HG02678 (cell line): ENCODE measurements around the gene MAOB.

Experiments used
- ATAC-seq: cut with Tn5 transposase; IDR thresholded peaks from one replicate; pipeline ENCODE4 v1.9.1; 2021; ENCODE audit warnings: mild to moderate bottlenecking, moderate library complexity; ENCODE audit not compliant: unreplicated experiment

Gene MAOB

GRCh38 chrX:43718081-43718480 is 164.2 kb downstream of the MAOB start:
- ATAC-seq = no peak

DNA sequence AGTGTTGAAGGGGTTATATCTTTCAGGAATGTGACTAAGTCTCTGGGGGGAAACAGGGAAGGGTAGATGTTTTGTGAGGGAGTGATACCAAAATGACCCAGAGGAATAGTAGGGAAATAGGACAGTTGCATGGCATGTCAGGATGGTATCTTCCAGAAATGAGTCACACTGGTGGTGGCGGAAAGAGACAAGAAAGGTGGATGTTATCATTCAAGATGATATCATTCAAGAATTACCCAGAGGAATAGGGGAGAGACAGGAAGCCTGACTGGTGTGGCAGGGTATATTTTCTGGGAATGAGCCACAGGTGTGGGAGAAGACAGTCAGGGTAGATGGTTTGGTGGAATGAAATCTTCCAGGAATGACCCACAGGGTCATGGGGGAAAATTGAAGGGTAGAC is 165.1 kb downstream of the MAOB start:
- ATAC-seq = no peak

DNA sequence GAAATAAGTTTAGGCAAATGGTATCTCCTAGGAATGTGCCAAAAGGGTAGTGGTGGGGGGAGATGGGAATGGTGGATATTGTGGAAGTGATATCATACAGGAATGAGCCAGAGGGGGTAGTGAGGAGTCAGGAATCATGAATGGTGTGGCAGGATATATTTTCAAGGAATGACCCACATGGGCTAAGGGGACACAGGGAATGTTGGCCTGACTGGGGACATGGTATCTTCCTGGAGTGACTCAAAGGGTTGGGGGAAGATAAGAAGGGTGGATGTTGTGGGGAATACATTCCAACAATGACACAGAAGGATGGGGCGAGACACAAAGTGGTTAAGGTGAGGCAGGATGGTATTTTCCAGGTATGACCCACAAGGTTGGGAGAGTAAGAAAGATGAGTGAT is 165.6 kb downstream of the MAOB start:
- no peak for ATAC-seq
